ENCODE results near the gene IL27RA.
A peak's percentile ranks its signal among the peaks of the same experiment; 100 is the strongest.

The IL27RA gene

DNA sequence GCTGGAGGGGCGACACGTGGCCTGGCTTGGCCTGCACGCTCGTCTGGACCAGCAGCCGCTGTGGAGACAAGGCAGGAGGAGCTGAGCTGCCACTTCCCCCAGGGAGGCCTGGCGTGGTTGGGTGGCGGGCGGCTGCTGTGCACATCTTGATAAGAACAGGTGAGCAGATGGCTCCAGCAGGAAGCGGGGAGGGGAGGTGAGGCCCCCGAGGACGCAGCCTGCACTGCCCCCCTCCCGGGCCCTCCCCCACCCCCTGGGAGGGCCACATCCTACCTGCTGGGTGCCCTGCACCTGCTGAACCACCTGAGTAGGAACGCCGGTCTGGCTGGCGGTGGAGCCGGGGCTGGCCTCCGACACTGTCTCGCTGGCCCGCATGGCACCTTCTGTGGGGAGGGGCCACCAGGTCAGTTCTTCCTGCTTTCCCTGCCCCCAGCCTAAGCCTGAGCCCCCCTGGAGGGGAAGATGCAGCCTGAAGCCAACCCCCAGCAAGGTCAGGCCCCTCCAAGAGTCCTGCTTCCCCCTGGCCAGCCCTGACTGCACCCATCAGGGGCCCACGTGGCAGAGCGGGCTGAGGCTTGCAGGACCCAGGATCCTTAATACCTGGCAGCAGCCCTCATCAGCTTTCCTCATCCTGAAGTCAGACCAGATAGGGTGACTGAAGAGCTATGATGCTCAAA, 48.2 kb upstream of the IL27RA start:
- no peaks in the 10 kb centered on the region for H3K27me3 ChIP-seq (ENCODE audit: insufficient read depth, low read length, poor library complexity, severe bottlenecking)
- no peaks in the 10 kb centered on the region for H3K9me3 ChIP-seq (ENCODE audit: insufficient read depth, low read depth, low read length)
- no peak for TF ChIP-seq EZH2phosphoT487 (IDR thresholded peaks at IDR 0.05; ENCODE audit: borderline replicate concordance)
- TF ChIP-seq, protein P1, sequence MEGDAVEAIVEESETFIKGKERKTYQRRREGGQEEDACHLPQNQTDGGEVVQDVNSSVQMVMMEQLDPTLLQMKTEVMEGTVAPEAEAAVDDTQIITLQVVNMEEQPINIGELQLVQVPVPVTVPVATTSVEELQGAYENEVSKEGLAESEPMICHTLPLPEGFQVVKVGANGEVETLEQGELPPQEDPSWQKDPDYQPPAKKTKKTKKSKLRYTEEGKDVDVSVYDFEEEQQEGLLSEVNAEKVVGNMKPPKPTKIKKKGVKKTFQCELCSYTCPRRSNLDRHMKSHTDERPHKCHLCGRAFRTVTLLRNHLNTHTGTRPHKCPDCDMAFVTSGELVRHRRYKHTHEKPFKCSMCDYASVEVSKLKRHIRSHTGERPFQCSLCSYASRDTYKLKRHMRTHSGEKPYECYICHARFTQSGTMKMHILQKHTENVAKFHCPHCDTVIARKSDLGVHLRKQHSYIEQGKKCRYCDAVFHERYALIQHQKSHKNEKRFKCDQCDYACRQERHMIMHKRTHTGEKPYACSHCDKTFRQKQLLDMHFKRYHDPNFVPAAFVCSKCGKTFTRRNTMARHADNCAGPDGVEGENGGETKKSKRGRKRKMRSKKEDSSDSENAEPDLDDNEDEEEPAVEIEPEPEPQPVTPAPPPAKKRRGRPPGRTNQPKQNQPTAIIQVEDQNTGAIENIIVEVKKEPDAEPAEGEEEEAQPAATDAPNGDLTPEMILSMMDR (conservative IDR thresholded peaks at IDR 0.05; ENCODE audit: low read length), result no peak
- no peaks in the 10 kb centered on the region for H3K9me2 ChIP-seq (replicated peaks; ENCODE audit: low read depth, low read length)
- H3K9ac ChIP-seq (ENCODE audit: low read depth, low read length, poor library complexity, severe bottlenecking), result peak overlapping the region; percentile 20
- H3K4me3 ChIP-seq (ENCODE audit: low read length, poor library complexity, severe bottlenecking), result no peak overlapping the region
- no peaks in the 10 kb centered on the region for H3K36me3 ChIP-seq (ENCODE audit: insufficient read depth, low read length)
- peak overlapping the region; percentile 20 for H3K4me2 ChIP-seq (ENCODE audit: low read depth, low read length, poor library complexity, severe bottlenecking)
- no peak overlapping the region for H2AFZ ChIP-seq (ENCODE audit: low read length)
- H3F3A ChIP-seq (ENCODE audit: low read depth), result peaks cover 7% of the 10 kb centered on the region
- H3K4me1 ChIP-seq (ENCODE audit: insufficient read depth, low read length, poor library complexity, severe bottlenecking), result peaks cover 70% of the 10 kb centered on the region
- H3K79me2 ChIP-seq (ENCODE audit: insufficient read depth, low read length), result peaks cover 4% of the 10 kb centered on the region; the same call in 1 of the 2 replicates
- no peaks in the 10 kb centered on the region for H4K20me1 ChIP-seq (ENCODE audit: insufficient read depth, low read length, poor library complexity, severe bottlenecking)

DNA sequence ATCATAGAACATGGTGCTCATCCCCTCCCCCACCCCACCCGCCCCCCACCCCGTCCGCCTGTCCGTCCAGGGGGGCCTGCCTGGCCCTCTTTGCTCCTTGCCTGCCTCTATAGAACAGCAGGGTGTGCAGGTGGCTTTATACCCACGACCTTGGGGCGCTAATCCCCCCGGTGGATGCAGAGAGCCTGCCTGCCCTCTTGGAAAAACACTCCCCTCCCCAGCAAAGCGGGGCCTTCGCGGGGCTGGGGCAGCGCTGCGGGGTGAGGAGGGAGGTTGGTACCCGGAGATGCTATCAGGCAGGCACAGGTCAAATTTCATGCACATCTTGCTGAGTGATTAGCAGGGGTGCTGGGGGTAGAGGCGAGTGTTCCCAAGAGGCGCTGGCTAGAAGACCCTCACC, 47.4 kb upstream of the IL27RA start:
- Histone ChIP-seq H3K9me3 (ENCODE audit: insufficient read depth, low read depth, low read length) (no peaks in the 10 kb centered on the region), H3K4me2 (ENCODE audit: low read depth, low read length, poor library complexity, severe bottlenecking) (peak overlapping the region; percentile 12), H4K20me1 (ENCODE audit: insufficient read depth, low read length, poor library complexity, severe bottlenecking) (no peaks in the 10 kb centered on the region), H3K4me3 (ENCODE audit: low read length, poor library complexity, severe bottlenecking) (no peak overlapping the region), H3K27me3 (ENCODE audit: insufficient read depth, low read length, poor library complexity, severe bottlenecking) (no peaks in the 10 kb centered on the region), H2AFZ (ENCODE audit: low read length) (no peak overlapping the region), H3K36me3 (ENCODE audit: insufficient read depth, low read length) (no peaks in the 10 kb centered on the region), H3K79me2 (ENCODE audit: insufficient read depth, low read length) (peaks cover 9% of the 10 kb centered on the region; the same call in 1 of the 2 replicates), H3K4me1 (ENCODE audit: insufficient read depth, low read length, poor library complexity, severe bottlenecking) (peaks cover 78% of the 10 kb centered on the region), H3K9ac (ENCODE audit: low read depth, low read length, poor library complexity, severe bottlenecking) (peak overlapping the region; percentile 11), H3F3A (ENCODE audit: low read depth) (peaks cover 7% of the 10 kb centered on the region), H3K9me2 (replicated peaks; ENCODE audit: low read depth, low read length) (no peaks in the 10 kb centered on the region)
- TF ChIP-seq EZH2phosphoT487 (IDR thresholded peaks at IDR 0.05; ENCODE audit: borderline replicate concordance), result no peak
- TF ChIP-seq, protein P1 (conservative IDR thresholded peaks at IDR 0.05; ENCODE audit: low read length), result no peak

DNA sequence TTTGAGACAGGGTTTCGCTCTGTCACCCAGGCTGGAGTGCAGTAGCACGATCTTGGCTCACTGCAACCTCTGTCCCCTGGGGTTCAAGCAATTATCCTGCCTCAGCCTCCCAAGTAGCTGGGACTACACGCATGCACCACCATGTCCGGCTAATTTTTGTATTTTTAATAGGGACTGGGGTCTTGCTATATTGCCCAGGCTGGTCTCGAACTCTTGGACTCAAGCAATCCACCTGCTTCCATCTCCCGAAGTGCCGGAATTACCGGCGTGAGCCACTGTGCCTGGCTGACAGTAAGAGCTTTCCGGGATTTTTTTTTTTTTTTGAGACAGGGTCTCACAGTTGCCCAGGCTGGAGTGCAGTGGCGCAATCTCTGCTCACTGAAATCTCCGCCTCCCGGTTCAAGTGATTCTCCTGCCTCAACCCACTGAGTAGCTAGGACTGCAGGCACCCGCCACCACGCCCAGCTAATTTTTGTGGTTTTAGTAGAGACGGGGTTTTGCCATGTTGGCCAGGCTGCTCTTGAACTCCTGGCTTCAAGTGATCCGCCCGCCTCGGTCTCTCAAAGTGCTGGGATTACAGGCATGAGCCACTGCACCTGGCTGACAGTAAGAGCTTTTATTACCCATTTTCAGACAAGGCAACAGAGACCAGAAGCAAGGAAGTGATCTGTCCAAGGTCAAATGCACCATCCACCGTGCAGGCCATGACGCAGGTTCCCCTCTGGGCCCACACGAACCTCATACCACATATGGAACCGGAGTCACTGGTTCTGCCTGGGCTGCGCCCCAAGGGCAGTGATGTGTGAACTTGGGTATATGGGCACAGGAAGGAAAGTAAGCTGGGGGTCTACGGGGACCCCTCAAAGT, 46.5 kb upstream of the IL27RA start:
- Histone ChIP-seq H3K79me2 (ENCODE audit: insufficient read depth, low read length) (peaks cover 9% of the 10 kb centered on the region; the same call in 1 of the 2 replicates), H3K4me3 (ENCODE audit: low read length, poor library complexity, severe bottlenecking) (no peak overlapping the region), H2AFZ (ENCODE audit: low read length) (no peak overlapping the region), H3K9me2 (replicated peaks; ENCODE audit: low read depth, low read length) (no peaks in the 10 kb centered on the region), H3K27me3 (ENCODE audit: insufficient read depth, low read length, poor library complexity, severe bottlenecking) (no peaks in the 10 kb centered on the region), H3K4me1 (ENCODE audit: insufficient read depth, low read length, poor library complexity, severe bottlenecking) (peaks cover 88% of the 10 kb centered on the region), H3F3A (ENCODE audit: low read depth) (peaks cover 7% of the 10 kb centered on the region), H3K9me3 (ENCODE audit: insufficient read depth, low read depth, low read length) (no peaks in the 10 kb centered on the region), H3K36me3 (ENCODE audit: insufficient read depth, low read length) (no peaks in the 10 kb centered on the region), H3K9ac (ENCODE audit: low read depth, low read length, poor library complexity, severe bottlenecking) (peak overlapping the region; percentile 73), H3K4me2 (ENCODE audit: low read depth, low read length, poor library complexity, severe bottlenecking) (peak overlapping the region; percentile 94), H4K20me1 (ENCODE audit: insufficient read depth, low read length, poor library complexity, severe bottlenecking) (no peaks in the 10 kb centered on the region)
- no peak for TF ChIP-seq EZH2phosphoT487 (IDR thresholded peaks at IDR 0.05; ENCODE audit: borderline replicate concordance)
- TF ChIP-seq, protein P1 (conservative IDR thresholded peaks at IDR 0.05; ENCODE audit: low read length), result no peak
